ENCODE results near the gene AGL. TPM values are rescaled to one million over a fixed set of nuclear protein-coding genes. Genes with fewer than 3 reads are reported as not detected.
"Not testable (repeated sequence)": the region's sequence is repeated elsewhere in the genome, so short reads cannot be mapped to it uniquely, and the experiment has no call there.

AGL gene
- total RNA-seq, 1 experiment from 2014 or later = 12.0 TPM

DNA sequence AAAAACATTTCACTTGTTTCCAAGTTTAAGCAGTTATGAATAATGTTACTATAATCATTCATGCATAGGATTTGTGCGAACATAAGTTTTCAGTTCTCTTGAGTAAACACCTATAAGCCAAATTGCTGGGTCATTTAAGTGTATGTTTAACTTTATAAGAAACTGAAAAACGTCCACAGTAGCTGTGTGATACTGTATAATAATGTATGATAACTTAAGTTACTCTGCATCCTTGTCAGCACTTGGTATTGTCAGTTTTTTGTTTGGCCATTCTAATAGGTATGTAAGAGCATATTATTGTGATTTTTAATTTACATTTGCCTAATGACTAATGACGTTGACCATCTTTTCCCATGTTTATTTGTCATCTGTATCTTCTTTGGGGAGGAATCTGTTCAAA, 105.2 kb downstream of the AGL start:
- no peak overlapping the region for H3K4me3 ChIP-seq (ENCODE audit: low read depth in 2 of 2, low read length in 2 of 2)
- DNase-seq (ENCODE audit: low read depth, low spot score) (no peak), ATAC-seq (no peak)
- no peaks in the 10 kb centered on the region for H3K4me1 ChIP-seq (ENCODE audit: control insufficient read depth, insufficient read depth, low read length)
- intact Hi-C loops (cut with micrococcal nuclease; ENCODE audit: unreplicated experiment) (no loop called here), in situ Hi-C loops (cut with HindIII; ENCODE audit: low pct_unique_long_range_greater_than_20kb, low sequenced_read_pairs) (no loop called here)
- H3K36me3 ChIP-seq (ENCODE audit: control insufficient read depth, insufficient read depth, low read length) = no peaks in the 10 kb centered on the region
- BruUV-seq (replicated peaks) = no TSS peak
- no peak overlapping the region for H3K27ac ChIP-seq (ENCODE audit: low read length)
- H3K9me3 ChIP-seq (ENCODE audit: control insufficient read depth, insufficient read depth, low read depth, low read length) = no peaks in the 10 kb centered on the region
- ChIA-PET CTCF (no interaction called here), POLR2A (no interaction called here)
- no peak for TF ChIP-seq SIN3A (IDR thresholded peaks at IDR 0.05; ENCODE audit: borderline replicate concordance, insufficient read depth, low read depth, low read length)
- H3K27me3 ChIP-seq (ENCODE audit: control insufficient read depth, insufficient read depth, low read length) = no peaks in the 10 kb centered on the region

GRCh38 chr1:99956755-99957154, 106.6 kb downstream of the AGL start:
- DNase-seq (ENCODE audit: low read depth, low spot score) (no peak), ATAC-seq (no peak)
- no peaks in the 10 kb centered on the region for H3K27me3 ChIP-seq (ENCODE audit: control insufficient read depth, insufficient read depth, low read length)
- ChIA-PET CTCF (no interaction called here), POLR2A (no interaction called here)
- no peak overlapping the region for H3K4me3 ChIP-seq (ENCODE audit: low read depth in 2 of 2, low read length in 2 of 2)
- BruUV-seq (replicated peaks) = no TSS peak
- H3K36me3 ChIP-seq (ENCODE audit: control insufficient read depth, insufficient read depth, low read length) = no peaks in the 10 kb centered on the region
- intact Hi-C loops (cut with micrococcal nuclease; ENCODE audit: unreplicated experiment) (no loop called here), in situ Hi-C loops (cut with HindIII; ENCODE audit: low pct_unique_long_range_greater_than_20kb, low sequenced_read_pairs) (no loop called here)
- TF ChIP-seq, protein P1, sequence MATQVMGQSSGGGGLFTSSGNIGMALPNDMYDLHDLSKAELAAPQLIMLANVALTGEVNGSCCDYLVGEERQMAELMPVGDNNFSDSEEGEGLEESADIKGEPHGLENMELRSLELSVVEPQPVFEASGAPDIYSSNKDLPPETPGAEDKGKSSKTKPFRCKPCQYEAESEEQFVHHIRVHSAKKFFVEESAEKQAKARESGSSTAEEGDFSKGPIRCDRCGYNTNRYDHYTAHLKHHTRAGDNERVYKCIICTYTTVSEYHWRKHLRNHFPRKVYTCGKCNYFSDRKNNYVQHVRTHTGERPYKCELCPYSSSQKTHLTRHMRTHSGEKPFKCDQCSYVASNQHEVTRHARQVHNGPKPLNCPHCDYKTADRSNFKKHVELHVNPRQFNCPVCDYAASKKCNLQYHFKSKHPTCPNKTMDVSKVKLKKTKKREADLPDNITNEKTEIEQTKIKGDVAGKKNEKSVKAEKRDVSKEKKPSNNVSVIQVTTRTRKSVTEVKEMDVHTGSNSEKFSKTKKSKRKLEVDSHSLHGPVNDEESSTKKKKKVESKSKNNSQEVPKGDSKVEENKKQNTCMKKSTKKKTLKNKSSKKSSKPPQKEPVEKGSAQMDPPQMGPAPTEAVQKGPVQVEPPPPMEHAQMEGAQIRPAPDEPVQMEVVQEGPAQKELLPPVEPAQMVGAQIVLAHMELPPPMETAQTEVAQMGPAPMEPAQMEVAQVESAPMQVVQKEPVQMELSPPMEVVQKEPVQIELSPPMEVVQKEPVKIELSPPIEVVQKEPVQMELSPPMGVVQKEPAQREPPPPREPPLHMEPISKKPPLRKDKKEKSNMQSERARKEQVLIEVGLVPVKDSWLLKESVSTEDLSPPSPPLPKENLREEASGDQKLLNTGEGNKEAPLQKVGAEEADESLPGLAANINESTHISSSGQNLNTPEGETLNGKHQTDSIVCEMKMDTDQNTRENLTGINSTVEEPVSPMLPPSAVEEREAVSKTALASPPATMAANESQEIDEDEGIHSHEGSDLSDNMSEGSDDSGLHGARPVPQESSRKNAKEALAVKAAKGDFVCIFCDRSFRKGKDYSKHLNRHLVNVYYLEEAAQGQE (IDR thresholded peaks at IDR 0.05; ENCODE audit: insufficient read depth in 1 of 2, low read depth in 2 of 2, low read length in 1 of 2) = no peak
- TF ChIP-seq, protein P2, sequence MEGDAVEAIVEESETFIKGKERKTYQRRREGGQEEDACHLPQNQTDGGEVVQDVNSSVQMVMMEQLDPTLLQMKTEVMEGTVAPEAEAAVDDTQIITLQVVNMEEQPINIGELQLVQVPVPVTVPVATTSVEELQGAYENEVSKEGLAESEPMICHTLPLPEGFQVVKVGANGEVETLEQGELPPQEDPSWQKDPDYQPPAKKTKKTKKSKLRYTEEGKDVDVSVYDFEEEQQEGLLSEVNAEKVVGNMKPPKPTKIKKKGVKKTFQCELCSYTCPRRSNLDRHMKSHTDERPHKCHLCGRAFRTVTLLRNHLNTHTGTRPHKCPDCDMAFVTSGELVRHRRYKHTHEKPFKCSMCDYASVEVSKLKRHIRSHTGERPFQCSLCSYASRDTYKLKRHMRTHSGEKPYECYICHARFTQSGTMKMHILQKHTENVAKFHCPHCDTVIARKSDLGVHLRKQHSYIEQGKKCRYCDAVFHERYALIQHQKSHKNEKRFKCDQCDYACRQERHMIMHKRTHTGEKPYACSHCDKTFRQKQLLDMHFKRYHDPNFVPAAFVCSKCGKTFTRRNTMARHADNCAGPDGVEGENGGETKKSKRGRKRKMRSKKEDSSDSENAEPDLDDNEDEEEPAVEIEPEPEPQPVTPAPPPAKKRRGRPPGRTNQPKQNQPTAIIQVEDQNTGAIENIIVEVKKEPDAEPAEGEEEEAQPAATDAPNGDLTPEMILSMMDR (IDR thresholded peaks at IDR 0.05) = no peak
- no peak for TF ChIP-seq TCF7L2 (IDR thresholded peaks at IDR 0.05; ENCODE audit: low read depth, low read length)
- TF ChIP-seq SIN3A (IDR thresholded peaks at IDR 0.05; ENCODE audit: borderline replicate concordance, insufficient read depth, low read depth, low read length) = no peak
- TF ChIP-seq POLR2AphosphoS5 (IDR thresholded peaks at IDR 0.05; ENCODE audit: low read depth, low read length) = no peak
- H3K9me3 ChIP-seq (ENCODE audit: control insufficient read depth, insufficient read depth, low read depth, low read length) = no peaks in the 10 kb centered on the region
- no peak overlapping the region for H3K27ac ChIP-seq (ENCODE audit: low read length)
- no peaks in the 10 kb centered on the region for H3K4me1 ChIP-seq (ENCODE audit: control insufficient read depth, insufficient read depth, low read length)

DNA sequence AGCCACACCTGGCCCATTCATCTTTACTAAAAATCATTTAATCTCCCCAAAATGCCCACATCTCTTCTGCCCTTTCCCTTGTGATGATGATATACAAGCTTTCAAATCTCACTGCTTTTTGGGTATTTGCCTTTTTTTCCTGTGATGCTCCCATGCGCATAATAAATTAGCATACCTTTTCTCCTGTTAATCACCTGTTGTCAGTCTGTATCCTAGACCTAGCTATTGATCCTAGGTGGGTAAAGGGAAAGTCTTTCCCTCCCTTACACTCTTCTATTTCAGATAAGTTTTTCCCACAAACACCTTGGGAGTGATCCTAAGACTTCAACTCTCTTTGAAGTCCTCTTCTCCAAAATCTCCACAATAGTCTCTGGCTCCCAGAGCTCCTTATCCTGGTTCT, 107.7 kb downstream of the AGL start:
- no peak for TF ChIP-seq POLR2AphosphoS5 (IDR thresholded peaks at IDR 0.05; ENCODE audit: low read depth, low read length)
- TF ChIP-seq, protein P2 (IDR thresholded peaks at IDR 0.05) = no peak
- TF ChIP-seq SIN3A (IDR thresholded peaks at IDR 0.05; ENCODE audit: borderline replicate concordance, insufficient read depth, low read depth, low read length) = no peak
- TF ChIP-seq, protein P1 (IDR thresholded peaks at IDR 0.05; ENCODE audit: insufficient read depth in 1 of 2, low read depth in 2 of 2, low read length in 1 of 2) = no peak
- no peaks in the 10 kb centered on the region for H3K27me3 ChIP-seq (ENCODE audit: control insufficient read depth, insufficient read depth, low read length)
- ATAC-seq = no peak
- no peak for DNase-seq (ENCODE audit: low read depth, low spot score)
- H3K27ac ChIP-seq (ENCODE audit: low read length) = no peak overlapping the region
- BruUV-seq (replicated peaks) = no TSS peak
- no peaks in the 10 kb centered on the region for H3K4me1 ChIP-seq (ENCODE audit: control insufficient read depth, insufficient read depth, low read length)
- H3K4me3 ChIP-seq (ENCODE audit: low read depth in 2 of 2, low read length in 2 of 2) = no peak overlapping the region
- H3K9me3 ChIP-seq (ENCODE audit: control insufficient read depth, insufficient read depth, low read depth, low read length) = no peaks in the 10 kb centered on the region
- in situ Hi-C loops (cut with HindIII; ENCODE audit: low pct_unique_long_range_greater_than_20kb, low sequenced_read_pairs) (no loop called here), intact Hi-C loops (cut with micrococcal nuclease; ENCODE audit: unreplicated experiment) (no loop called here)
- ChIA-PET CTCF (no interaction called here), POLR2A (no interaction called here)
- H3K36me3 ChIP-seq (ENCODE audit: control insufficient read depth, insufficient read depth, low read length) = no peaks in the 10 kb centered on the region

DNA sequence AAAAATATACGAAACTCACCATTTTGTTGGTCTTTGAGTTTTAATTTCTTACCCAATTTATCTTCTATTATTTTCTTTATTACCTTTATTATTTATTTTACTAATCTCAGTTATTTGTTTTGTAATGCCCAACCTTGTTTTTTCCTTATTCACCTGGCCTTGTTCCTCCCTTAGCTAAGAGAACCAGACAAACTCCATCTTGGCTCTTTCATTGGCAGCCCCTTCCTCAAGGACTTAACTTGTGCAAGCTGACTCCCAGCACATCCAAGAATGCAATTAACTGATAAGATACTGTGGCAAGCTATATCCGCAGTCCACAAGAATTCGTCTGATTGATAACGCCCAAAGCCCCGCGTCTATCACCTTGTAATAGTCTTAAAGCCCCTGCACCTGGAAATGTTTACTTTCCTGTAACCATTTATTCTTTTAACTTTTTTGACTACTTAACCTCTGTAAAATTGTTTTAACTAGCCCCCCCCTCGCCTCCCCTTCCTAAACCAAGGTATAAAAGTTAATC, 109.1 kb downstream of the AGL start:
- in situ Hi-C loops (cut with HindIII; ENCODE audit: low pct_unique_long_range_greater_than_20kb, low sequenced_read_pairs); intact Hi-C loops (cut with micrococcal nuclease; ENCODE audit: unreplicated experiment); H3K4me1 ChIP-seq (ENCODE audit: control insufficient read depth, insufficient read depth, low read length); H3K36me3 ChIP-seq (ENCODE audit: control insufficient read depth, insufficient read depth, low read length); CTCF ChIA-PET; H3K4me3 ChIP-seq (ENCODE audit: low read depth in 2 of 2, low read length in 2 of 2); H3K9me3 ChIP-seq (ENCODE audit: control insufficient read depth, insufficient read depth, low read depth, low read length); H3K27ac ChIP-seq (ENCODE audit: low read length); H3K27me3 ChIP-seq (ENCODE audit: control insufficient read depth, insufficient read depth, low read length); POLR2A ChIA-PET; ATAC-seq; BruUV-seq (replicated peaks); DNase-seq (ENCODE audit: low read depth, low spot score): not testable (repeated sequence)

Measured in Panc1 (cell line).